ENCODE measurements around the gene TENT4B. TPM values are rescaled to one million over a fixed set of nuclear protein-coding genes. Genes with fewer than 3 reads are reported as not detected.

TENT4B gene
- total RNA-seq, 2 donors from 2014 or later: 15.0 to 15.9 TPM

DNA sequence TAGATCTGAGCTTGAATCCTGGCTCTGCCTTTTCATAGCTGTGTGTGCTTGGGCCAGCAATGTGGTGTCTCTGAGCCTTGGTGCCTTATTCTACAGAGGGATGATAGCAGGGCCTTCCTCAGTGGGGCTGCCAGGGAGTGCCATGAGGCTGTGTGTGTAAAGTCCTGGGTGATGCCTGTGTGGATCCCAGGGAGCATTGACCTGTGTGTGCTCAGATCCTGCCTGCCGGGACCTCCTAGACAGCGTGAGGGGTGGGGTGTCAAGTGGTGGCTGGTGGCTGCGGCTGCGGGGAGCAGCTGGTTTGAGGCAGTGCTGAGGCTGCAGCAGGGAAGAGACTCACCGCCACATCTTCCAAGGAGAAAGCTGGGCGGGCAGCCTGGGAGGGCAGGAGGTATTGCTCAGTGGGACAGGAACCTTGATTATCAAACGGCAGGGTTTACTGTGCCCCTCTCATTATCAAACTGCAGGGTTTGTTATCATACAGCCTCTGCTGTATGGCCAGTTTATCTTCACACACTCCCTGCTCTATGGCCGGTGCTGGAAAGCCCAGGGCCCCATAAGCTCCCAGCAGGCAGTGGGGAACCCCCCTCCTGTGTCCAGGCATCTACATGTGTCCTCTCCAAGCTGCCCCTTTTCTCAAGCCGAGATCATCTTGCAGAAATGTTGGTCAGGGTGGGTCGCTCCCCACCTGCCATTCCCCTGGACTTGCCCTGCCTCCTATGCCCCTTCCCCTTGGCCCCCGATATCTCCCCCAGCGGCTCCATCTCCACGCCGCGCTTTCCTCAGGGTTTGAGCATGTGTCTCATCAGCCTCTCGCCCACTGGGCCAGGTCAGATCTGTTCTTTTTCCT is 110.2 kb downstream of the TENT4B start:
- Histone ChIP-seq H3K4me3 (no peak overlapping the region), H3K27me3 (replicated peaks; ENCODE audit: insufficient read depth) (no peaks in the 10 kb centered on the region), H3K27ac (no peak overlapping the region), H3K4me1 (ENCODE audit: control insufficient read depth in 1 of 2, low read depth in 2 of 2) (peaks cover 18 to 52% of the 10 kb centered on the region in 2 donors), H3K36me3 (no peaks in the 10 kb centered on the region), H3K9me3 (no peaks in the 10 kb centered on the region)
- ATAC-seq (ENCODE audit: insufficient number of reproducible peaks, low FRiP score, low read depth) (no peak), DNase-seq (ENCODE audit: low spot score) (no peak)
- TF ChIP-seq, protein P1, sequence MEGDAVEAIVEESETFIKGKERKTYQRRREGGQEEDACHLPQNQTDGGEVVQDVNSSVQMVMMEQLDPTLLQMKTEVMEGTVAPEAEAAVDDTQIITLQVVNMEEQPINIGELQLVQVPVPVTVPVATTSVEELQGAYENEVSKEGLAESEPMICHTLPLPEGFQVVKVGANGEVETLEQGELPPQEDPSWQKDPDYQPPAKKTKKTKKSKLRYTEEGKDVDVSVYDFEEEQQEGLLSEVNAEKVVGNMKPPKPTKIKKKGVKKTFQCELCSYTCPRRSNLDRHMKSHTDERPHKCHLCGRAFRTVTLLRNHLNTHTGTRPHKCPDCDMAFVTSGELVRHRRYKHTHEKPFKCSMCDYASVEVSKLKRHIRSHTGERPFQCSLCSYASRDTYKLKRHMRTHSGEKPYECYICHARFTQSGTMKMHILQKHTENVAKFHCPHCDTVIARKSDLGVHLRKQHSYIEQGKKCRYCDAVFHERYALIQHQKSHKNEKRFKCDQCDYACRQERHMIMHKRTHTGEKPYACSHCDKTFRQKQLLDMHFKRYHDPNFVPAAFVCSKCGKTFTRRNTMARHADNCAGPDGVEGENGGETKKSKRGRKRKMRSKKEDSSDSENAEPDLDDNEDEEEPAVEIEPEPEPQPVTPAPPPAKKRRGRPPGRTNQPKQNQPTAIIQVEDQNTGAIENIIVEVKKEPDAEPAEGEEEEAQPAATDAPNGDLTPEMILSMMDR (IDR thresholded peaks at IDR 0.05): no peak

DNA sequence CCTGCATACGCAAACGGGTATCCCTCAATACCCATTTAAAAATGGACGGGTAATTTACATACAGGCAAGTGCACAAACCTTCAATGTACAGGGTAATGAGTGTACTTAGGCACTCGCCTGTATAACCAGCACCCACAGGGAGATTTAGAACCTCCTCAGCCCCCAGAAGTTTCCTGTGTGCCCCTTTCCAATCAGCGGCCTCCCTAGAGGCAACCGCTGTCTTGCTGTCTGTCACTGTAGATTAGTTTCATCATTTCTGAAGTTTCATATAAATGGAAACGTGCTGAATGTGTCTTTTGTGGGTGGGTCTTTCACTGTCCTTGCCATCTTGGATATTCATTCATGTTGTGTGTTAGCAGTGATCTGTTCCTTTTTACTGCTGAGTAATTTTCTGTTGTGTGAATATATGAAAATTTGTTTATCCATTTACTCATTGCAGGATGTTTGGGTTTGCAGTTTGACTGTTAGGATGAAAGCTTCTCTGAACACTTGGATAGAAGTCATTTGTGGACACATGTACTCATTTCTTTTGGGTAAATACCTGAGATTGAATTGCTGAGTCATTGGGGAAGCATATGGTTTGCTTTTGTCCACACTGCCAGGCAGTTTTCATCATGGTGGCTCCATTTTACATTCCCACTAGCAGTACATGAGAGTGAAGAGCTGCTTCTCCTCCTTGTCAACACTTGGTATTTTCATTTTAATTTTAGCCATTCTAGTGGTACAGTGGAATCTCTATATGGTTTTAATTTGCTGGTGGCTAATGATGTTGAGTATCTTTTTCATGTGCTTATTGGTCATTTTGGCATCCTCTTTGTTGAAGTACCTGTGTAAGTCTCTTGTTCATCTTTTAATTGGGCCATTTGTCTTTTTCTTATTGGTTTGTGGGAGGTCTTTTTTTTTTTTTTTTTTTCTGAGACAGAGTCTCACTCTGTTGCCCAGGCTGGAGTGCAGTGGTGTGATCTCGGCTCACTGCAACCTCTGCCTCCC is 111.1 kb downstream of the TENT4B start:
- DNase-seq (ENCODE audit: low spot score) (no peak), ATAC-seq (ENCODE audit: insufficient number of reproducible peaks, low FRiP score, low read depth) (no peak)
- no peak overlapping the region for H3K4me3 ChIP-seq
- H3K27ac ChIP-seq: no peak overlapping the region
- no peaks in the 10 kb centered on the region for H3K36me3 ChIP-seq
- H3K9me3 ChIP-seq: no peaks in the 10 kb centered on the region
- TF ChIP-seq, protein P1 (IDR thresholded peaks at IDR 0.05): no peak
- H3K27me3 ChIP-seq (replicated peaks; ENCODE audit: insufficient read depth): no peaks in the 10 kb centered on the region
- peaks cover 16 to 46% of the 10 kb centered on the region in 2 donors for H3K4me1 ChIP-seq (ENCODE audit: control insufficient read depth in 1 of 2, low read depth in 2 of 2)

DNA sequence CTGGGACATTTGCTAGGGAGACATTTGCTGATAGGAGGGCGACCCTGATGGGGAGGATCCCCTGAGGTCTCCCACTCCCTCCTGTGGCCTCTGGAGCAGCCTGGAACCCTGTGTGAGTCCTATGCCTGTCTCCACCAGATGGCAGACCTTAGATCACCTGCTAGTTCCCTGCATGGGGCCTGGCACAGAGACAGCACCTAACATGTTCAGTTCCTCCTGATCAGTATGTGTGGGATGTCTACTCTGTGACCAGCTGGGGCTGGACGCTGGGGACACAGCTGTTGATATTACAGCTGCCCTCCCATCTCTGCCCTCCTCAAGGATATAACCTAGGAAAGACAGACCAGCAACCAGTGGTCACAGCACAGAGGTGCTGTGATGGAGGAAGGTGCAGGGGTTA is 112.2 kb downstream of the TENT4B start:
- no peak for ATAC-seq (ENCODE audit: insufficient number of reproducible peaks, low FRiP score, low read depth)
- H3K27me3 ChIP-seq (replicated peaks; ENCODE audit: insufficient read depth): no peaks in the 10 kb centered on the region
- H3K9me3 ChIP-seq: no peaks in the 10 kb centered on the region
- no peaks in the 10 kb centered on the region for H3K36me3 ChIP-seq
- no peak overlapping the region for H3K4me3 ChIP-seq
- TF ChIP-seq, protein P1 (IDR thresholded peaks at IDR 0.05): no peak
- H3K4me1 ChIP-seq (ENCODE audit: control insufficient read depth in 1 of 2, low read depth in 2 of 2): peaks cover 10 to 36% of the 10 kb centered on the region in 2 donors
- no peak for DNase-seq (ENCODE audit: low spot score)
- peak overlapping the region in 1 of 2 donors; percentile 51 for H3K27ac ChIP-seq

DNA sequence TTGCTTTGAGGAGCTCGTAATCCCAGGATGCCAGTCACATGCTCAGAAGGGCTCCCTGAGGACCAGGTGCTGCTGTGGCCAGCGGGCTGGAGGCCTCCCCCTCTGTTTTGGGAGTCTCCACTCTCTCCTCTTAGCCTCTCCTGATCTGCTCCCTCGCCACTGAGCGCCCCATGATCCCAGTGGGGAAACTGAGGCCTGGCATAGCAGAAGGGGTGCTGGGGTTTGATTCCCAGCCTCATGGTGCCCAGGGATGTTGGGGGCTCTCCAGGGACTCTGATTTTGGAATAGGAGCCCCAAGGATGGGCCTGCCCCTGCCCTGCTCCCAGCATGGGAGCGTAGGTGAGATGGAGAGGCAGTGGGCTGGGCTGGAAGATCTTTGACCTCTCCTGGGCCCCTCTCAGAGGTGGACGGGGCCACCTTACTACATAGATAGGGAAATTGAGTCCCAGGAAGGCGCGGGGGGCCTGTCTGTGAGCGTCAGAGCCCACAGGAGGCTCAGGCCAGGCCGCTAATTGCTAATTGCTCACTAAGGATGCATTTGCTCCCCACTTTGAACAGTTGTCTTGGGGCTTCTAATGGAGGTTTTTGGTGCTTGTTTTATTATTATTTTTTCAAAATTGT is 112.7 kb downstream of the TENT4B start:
- Histone ChIP-seq H3K27ac (peak overlapping the region in 1 of 2 donors; percentile 51), H3K27me3 (replicated peaks; ENCODE audit: insufficient read depth) (no peaks in the 10 kb centered on the region), H3K4me1 (ENCODE audit: control insufficient read depth in 1 of 2, low read depth in 2 of 2) (peaks cover 10 to 35% of the 10 kb centered on the region in 2 donors), H3K4me3 (peak overlapping the region; percentile 71), H3K9me3 (no peaks in the 10 kb centered on the region), H3K36me3 (no peaks in the 10 kb centered on the region)
- ATAC-seq (ENCODE audit: insufficient number of reproducible peaks, low FRiP score, low read depth): no peak
- TF ChIP-seq, protein P1 (IDR thresholded peaks at IDR 0.05): no peak
- DNase-seq (ENCODE audit: low spot score): no peak
